Measurements from ENCODE around the gene SH3RF1. TPM values are rescaled to one million over a fixed set of nuclear protein-coding genes. Genes with fewer than 3 reads are reported as not detected.
A peak's percentile ranks its signal among the peaks of the same experiment; 100 is the strongest.

The SH3RF1 gene
- total and polyA plus RNA-seq, 11 donors = 1.7 to 17.2 (median 8.9) TPM

- H3K36me3 ChIP-seq = peaks cover 0 to 13% (median 0%) of the 10 kb centered on the region in 9 donors
- intact Hi-C loops (cut with DNase I) = loop anchor here in 6 of 10 donors (10.0 kb wide), 3 partner anchors 122 to 242 kb away; no protein-coding TSS in a partner anchor
- no peak for TF ChIP-seq POLR2A (IDR thresholded peaks at IDR 0.05)
- no peak for TF ChIP-seq CTCF (IDR thresholded peaks at IDR 0.05)
- 90 to 97% (median 91%) methylated on average over 3 of the region's 3 CpGs for WGBS, 4 donors
- peak overlapping the region in 4 of 12 donors; percentile 0 to 99 (median 54) for H3K4me3 ChIP-seq
- H3K9me3 ChIP-seq = peaks cover 0 to 3% (median 0%) of the 10 kb centered on the region in 12 donors
- H3K27ac ChIP-seq = peak overlapping the region in 1 of 12 donors; percentile 10
- DNase-seq (no peak), ATAC-seq (no peak)
- H3K27me3 ChIP-seq = no peaks in the 10 kb centered on the region
- H3K4me1 ChIP-seq = peaks cover 0 to 69% (median 33%) of the 10 kb centered on the region in 12 donors
These were observed 4.1 kb downstream of the SH3RF1 start for GRCh38 chr4:169266661-169267060.

GRCh38 chr4:169266081-169266480, 4.7 kb downstream of the SH3RF1 start:
- H3K36me3 ChIP-seq = peaks cover 0 to 13% (median 0%) of the 10 kb centered on the region in 9 donors
- 76 to 88% (median 81%) methylated on average over 4 of the region's 4 CpGs for WGBS, 4 donors
- TF ChIP-seq POLR2A (IDR thresholded peaks at IDR 0.05) (no peak), CTCF (IDR thresholded peaks at IDR 0.05) (no peak)
- DNase-seq (no peak), ATAC-seq (no peak)
- peak overlapping the region in 1 of 12 donors; percentile 10 for H3K27ac ChIP-seq
- peak overlapping the region in 1 of 12 donors; percentile 14 for H3K4me3 ChIP-seq
- no peaks in the 10 kb centered on the region for H3K27me3 ChIP-seq
- intact Hi-C loops (cut with DNase I) = loop anchor here in 6 of 10 donors (10.0 kb wide), 3 partner anchors 121 to 241 kb away; no protein-coding TSS in a partner anchor
- peaks cover 0 to 67% (median 34%) of the 10 kb centered on the region in 12 donors for H3K4me1 ChIP-seq
- peaks cover 0 to 3% (median 0%) of the 10 kb centered on the region in 12 donors for H3K9me3 ChIP-seq

- Histone ChIP-seq H3K4me1 (peaks cover 4 to 76% (median 47%) of the 10 kb centered on the region in 12 donors), H3K36me3 (peaks cover 0 to 13% (median 0%) of the 10 kb centered on the region in 9 donors), H3K27me3 (no peaks in the 10 kb centered on the region), H3K9me3 (peaks cover 0 to 3% (median 0%) of the 10 kb centered on the region in 12 donors), H3K4me3 (no peak overlapping the region), H3K27ac (peak overlapping the region in 3 of 12 donors; percentile 19 to 44 (median 27))
- WGBS, 4 donors = 44 to 67% (median 60%) methylated on average over 1 of the region's 1 CpG
- ATAC-seq (peak; percentile 67 to 91 (median 86)), DNase-seq (peak in 4 of 5 donors; percentile 65 to 85 (median 78))
- intact Hi-C loops (cut with DNase I) = loop anchor here in 7 of 10 donors (5.0 to 10.0 kb wide), 4 partner anchors 57 to 239 kb away; no protein-coding TSS in a partner anchor
- TF ChIP-seq POLR2A (IDR thresholded peaks at IDR 0.05) (no peak), CTCF (IDR thresholded peaks at IDR 0.05) (no peak)
These were observed 6.9 kb downstream of the SH3RF1 start for GRCh38 chr4:169263791-169264392.

GRCh38 chr4:169260217-169260866, 10.4 kb downstream of the SH3RF1 start:
- intact Hi-C loops (cut with DNase I) = loop anchor here in 7 of 10 donors (5.0 to 10.0 kb wide), 4 partner anchors 53 to 236 kb away; no protein-coding TSS in a partner anchor
- Histone ChIP-seq H3K27me3 (no peaks in the 10 kb centered on the region), H3K4me1 (peaks cover 4 to 73% (median 58%) of the 10 kb centered on the region in 12 donors), H3K27ac (peak overlapping the region in 2 of 12 donors; percentile 16 to 25), H3K9me3 (peaks cover 0 to 3% (median 0%) of the 10 kb centered on the region in 12 donors), H3K36me3 (peaks cover 0 to 13% (median 0%) of the 10 kb centered on the region in 9 donors), H3K4me3 (peak overlapping the region in 2 of 12 donors; percentile 1 to 9)
- DNase-seq (no peak), ATAC-seq (peak in 1 of 4 donors; percentile 33)
- peak in 1 of 12 donors; percentile 8 for TF ChIP-seq CTCF (IDR thresholded peaks at IDR 0.05)
- TF ChIP-seq POLR2A (IDR thresholded peaks at IDR 0.05) = no peak
- WGBS, 4 donors = 31 to 52% (median 42%) methylated on average over 6 of the region's 6 CpGs
